Cerebellar cortex (tissue), 1 donor: ENCODE results near the gene FAAH.

Experiments
- DNase-seq: peaks from one replicate; pipeline ENCODE4 v3.0.0-alpha.2; 2015; ENCODE audit warnings: low spot score

Gene FAAH

DNA sequence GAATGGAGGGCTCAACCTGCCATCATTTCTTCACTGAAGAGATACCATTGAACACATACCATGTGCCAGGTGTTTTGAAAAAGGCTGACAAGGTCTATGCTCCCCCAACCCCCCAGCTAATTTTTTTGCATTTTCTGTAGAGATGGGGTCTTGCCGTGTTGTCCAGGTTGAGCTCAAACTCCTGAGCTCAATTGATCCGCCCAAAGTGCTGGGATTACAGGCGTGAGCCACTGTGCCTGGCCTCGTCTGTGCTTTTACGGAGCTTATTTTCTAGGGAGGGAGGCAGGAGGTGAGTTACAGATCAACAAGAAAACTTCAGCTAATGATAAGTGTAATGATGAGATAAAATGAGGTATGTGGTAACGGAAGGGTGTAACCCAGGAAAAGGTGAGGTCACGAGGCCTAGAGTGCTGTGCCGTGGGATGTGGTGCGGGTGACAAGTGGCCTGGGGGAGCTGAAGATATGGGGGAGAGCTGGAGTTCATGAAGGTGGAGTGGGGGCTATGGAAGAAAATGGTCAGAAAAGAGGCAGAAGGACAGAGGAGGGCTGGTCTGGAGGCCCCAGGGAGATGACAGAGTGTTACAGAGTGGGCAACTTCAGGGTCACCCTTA, 28.2 kb downstream of the FAAH start:
- no peak for DNase-seq

DNA sequence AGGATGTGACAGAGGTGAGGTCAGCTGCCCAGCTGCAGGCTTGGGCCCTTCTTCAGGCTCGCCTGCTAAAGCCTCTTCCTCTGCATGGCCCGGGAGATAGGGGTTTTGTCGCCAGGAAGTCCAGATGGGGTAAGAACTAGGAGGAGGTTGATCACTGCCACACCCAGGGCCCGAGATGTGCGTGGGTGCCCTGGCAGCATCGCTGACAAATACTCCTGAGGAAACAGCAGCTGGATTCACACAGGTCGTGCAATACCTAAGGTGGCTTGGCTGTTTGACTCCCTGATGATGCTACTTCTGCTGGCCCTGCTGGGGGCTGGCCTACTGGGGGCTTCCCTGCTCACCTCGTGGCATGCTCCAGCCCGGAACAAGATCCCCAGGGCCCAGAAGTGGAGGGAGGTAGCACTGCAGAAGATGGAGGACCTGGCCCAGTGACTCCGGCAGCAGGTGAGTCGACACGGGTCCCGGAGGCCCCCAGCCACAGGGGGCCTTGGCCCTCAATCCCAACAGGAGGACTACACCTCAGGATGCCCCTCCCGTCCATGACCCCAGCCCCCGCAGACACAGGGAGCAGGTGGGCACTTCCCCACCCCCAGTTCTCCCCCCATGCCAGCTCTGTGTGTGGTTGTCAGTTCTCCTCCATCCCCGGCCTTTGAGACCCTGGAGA, 29.6 kb downstream of the FAAH start:
- DNase-seq: no peak

DNA sequence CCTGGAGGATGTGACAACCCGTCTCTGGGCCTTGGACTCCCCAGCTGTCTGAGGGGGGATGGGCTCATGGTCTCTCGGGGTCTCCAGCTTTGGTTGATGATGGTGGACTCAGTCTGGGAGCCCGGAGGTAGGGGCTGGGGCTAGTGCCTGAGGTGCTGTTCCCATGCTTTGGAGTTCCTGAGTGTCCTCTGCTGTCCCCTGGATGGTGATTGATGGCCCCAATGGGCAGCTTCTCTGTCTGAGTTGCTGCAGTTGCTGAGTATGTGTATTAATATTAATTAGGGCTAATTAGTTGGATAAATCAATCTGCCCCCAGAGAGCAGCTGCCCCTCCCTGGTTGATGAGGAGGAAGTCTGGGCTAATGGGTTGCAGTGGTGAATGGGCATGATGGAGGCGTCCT, 30.6 kb downstream of the FAAH start:
- no peak for DNase-seq

DNA sequence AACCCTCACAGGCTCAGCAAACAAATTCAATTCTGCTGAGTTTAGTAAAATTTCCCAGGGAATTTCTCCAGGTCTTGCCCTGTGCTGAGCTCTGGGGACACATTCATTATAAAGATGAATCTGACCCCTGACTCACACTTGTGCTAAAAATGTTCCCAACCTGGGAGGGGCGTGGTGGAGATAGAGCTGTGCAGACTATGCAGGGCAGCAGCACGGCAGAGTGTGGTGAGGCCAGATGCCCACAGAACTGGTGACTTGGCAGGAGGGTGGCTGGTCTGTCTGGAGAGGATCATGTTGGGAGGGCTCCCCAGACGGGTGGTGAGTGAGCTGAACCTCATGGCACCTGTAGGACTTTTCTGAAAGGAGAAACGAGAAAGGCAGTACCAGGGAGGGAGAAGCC, 31.6 kb downstream of the FAAH start:
- DNase-seq: no peak

DNA sequence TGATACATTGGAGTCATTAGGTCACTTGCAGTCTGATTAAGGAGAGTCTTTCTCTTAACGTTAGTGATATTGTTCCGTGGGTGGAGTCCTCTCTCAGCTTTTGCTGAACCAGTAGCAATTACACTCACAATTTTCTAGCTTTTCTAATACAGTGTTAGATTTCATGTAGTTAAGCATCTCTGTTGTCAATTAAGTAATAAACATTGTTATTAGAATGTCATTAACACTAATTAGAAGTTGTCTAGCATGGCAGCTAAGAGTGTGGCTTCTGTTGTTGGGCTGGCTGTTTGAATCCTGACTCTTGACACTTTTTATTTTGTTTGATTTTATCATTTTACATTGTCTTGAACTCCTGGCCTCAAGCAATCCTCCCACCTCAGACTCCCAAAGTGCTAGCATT, 33.4 kb downstream of the FAAH start:
- DNase-seq: no peak

DNA sequence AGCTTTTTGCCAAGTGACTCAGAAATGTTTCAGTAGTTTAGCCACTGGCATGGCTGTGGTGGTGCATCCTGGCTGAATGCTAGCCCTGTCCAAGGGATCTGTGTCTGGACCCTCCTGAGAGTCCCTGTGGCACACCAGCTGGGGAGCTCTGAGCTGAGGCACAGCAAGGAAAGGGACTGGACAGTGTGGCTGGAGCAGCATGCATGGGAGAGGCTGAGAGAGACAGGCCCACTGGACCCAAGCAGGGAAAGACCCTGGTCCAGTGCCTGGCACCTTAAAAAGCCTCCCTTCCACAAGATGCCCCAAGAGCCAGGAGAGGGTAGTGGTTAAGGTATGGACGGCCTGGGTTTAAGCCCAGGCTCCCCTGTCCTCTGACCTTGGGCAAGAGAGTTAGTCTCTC, 35.3 kb downstream of the FAAH start:
- no peak for DNase-seq

DNA sequence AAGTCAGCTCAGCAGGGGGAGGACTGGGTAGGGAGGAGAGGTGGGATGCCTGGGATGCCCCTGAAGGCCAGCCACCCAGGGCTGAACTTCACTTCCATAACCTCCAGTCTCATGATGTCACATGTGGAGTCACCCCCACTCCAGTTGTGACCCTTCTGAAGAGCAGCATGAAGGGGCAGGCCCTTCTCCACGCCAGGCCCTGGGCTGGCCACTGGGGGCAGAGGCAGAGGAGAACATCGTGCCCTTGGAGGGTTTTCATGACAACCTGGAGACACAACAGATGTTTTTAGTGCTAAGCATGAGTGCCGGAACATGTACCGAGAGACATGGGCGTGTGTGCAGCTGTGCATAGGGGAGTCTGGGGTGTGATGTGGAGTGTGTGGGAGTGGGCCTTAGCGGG, 37.6 kb downstream of the FAAH start:
- no peak for DNase-seq

DNA sequence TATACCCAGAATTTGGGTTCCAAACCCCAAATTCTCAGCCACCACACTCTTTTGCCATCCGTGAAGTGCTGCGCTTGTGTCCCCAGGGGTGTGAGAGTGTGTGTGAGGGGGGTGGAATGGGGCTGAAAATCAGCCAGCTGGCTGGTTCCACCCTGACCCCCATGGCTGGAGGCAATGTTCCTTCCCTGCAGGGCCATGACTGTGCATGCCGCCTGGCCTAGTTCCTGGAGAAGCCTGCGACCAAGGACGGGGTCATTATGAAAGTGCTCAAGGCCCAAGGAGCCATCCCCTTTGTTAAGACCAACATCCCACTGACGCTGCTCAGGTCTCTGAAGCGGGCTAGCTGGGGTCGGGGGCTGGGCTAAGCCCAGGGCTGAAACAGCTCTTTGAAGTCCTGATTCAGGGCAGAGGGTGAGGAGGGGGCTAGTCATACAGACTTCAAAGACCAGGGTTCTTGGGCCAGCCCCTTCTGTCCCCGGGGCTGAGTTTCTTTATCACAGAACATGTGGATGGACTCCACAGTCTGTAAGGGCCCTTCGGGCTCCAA, 38.7 kb downstream of the FAAH start:
- DNase-seq: no peak

DNA sequence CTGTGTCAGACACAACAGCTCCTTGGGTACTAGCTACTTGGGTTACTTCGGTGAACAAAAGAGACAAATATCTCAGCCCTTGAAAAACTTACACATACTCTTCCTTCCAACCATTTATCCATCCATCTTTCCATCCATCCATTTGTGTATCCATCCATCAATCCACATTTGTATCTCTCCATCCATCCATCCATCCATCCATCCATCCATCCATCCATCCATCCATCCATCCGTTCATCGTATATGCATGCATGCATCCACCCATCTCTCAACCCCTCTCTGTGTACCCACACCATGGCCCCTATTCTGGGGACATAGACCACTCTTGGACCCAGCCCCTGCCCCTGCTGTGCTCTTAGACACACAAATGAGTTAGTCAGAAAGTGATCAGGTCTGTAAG, 40.2 kb downstream of the FAAH start:
- DNase-seq: no peak

DNA sequence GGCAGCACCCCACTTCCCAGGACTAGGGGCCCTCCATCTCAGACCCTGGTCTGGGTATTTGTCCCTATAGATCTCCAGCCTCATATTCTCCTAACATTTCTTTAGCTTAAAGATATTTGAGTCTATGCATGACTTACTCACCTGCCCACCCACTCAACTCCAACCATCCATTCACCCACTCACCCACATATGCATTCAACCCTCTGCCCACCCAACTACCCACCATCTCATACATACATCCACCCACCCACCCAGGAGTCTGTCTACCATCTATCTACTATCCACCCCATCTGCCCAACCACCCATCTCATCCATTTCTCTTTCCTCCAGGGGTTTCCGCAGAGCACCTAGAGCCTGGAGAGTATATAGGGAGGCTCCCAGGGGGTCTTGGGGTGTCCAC, 42.7 kb downstream of the FAAH start:
- no peak for DNase-seq

DNA sequence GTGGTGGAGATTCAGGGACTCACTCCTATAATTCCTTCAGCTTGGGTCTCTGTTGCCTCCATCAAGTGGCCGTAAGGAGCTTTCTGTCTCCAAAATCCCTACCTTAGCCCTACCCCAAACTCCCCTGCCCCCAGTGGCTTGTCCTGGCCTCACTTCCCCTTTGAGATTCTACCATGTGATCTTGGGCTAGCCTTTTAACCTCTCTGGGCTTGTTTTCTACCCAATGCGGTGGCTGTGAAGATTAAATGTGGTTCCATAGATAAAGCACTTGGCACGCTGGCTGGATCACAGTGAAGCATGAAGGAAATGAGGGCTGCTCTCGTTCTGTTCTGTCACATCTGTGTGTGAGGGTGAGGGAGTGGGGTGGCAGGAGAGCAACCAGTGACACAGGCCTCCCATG, 43.6 kb downstream of the FAAH start:
- DNase-seq: no peak

DNA sequence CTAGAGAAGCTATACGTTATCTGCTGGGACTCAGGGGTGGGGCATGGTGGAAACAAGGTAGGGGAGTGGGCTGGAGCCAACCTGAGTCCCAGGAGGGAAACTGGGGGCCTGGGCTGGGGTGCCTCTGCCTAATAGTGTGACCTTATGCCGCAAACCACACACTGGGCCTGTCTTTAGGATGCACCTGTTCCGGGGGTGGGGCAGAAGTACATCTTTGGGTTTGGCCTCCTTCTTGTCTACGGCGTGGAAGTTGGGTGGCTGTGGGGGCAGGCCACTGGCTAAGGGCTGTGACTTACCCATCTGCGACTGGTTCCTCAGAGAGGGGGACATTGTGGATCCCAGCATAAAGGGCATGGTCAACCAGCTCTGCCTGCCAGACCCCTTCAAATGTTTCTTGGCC, 44.2 kb downstream of the FAAH start:
- DNase-seq: no peak

DNA sequence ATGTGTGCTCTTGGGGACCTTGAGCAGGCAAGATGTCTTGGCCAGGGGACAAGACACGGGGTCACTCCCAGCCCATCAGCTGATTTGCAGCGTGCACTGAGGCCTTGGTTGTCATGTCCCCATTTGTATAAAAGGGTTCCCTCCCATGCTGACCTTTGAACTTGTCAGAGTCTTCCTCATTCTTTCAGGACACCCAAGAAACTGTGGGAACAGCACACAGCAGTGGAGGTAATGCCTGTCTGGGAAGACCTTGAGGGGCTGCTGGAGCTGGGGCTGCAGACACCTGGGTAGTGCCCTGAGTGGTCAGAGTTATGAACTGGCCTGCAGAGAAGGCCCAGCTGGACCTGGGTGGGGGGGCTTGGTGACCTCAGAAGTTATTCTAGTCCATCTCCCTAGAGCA, 46.4 kb downstream of the FAAH start:
- no peak for DNase-seq

DNA sequence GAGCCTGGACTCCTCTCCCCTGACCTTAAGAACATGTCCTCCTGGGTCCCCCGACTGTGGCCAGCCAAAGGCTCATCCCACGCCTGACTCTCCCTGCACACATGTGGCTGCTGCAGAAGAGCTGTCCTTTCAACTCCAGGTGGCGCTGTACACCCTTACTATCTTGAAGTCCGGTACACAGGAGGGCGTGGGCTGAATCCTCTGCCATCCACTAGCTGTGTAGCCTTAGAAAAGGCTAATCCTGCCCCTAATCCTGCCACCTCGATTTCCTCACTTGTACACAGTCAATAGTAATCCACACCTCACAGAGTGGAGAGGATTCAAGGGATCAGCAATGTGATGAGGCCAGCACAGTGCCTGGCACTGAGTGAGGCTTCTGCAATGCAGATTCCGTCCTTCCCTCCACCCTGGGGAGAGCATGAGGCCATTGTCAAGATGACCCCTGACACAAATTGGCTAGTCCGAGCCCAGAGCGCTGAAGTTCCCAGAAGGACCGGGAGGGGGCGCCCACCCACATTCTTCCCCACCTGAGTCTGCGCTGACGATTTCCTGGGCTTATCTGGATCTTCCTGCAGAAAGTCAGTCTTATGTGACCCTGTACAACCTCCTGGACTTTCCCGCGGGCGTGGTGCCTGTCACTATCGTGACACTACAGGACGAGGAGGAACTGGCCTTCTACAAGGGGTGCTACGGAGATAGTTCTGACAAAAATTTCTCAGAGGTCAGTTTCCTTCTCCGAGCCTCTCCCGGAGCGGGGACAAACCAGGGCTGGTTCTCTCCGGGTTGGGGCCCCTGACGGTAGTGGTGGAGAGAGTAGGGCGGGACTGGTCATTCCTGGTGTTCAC, 48.4 kb downstream of the FAAH start:
- DNase-seq: peak; percentile 79

DNA sequence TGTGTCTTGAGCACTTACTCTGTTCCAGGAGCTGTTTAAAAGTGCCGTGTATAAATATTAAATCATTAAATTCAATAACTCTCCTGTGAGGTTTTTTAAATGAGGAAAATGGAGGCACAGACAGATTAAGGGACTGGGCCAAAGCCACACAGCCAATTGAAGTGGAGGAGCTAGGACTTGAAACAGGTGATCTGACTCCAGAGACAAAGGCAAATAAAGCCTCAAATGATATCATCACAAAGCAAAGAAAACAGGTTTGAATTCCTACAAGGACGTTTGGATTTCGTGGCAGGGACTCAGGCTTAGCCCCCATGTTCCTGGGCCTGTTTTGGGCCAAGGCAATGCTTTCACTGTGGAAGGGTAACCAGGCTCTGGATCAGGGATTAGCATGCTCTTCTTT, 50.3 kb downstream of the FAAH start:
- no peak for DNase-seq

DNA sequence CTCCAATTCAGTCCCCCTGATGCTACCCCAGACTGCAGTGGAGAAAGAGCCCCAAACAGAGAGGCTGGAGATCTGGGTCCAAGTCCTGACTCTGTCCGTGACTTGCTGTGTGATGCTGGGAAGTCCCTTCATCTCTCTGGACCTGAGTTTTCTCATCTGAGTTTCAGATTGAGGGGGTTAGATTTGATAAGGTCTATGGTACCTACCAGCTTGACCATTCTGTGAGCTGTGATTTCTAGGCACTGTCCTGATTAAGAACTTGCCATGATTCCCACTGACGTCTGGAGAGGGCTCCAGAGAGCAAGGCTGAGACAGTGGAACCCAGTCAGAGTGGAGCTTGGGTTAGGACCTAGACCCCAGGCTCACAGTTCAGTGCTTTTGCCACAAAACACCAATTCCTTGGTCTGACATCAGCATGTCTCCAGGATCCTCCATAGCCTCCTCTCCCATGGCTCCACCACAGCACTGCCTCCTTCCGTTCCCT, 51.7 kb downstream of the FAAH start:
- DNase-seq: peak; percentile 16

DNA sequence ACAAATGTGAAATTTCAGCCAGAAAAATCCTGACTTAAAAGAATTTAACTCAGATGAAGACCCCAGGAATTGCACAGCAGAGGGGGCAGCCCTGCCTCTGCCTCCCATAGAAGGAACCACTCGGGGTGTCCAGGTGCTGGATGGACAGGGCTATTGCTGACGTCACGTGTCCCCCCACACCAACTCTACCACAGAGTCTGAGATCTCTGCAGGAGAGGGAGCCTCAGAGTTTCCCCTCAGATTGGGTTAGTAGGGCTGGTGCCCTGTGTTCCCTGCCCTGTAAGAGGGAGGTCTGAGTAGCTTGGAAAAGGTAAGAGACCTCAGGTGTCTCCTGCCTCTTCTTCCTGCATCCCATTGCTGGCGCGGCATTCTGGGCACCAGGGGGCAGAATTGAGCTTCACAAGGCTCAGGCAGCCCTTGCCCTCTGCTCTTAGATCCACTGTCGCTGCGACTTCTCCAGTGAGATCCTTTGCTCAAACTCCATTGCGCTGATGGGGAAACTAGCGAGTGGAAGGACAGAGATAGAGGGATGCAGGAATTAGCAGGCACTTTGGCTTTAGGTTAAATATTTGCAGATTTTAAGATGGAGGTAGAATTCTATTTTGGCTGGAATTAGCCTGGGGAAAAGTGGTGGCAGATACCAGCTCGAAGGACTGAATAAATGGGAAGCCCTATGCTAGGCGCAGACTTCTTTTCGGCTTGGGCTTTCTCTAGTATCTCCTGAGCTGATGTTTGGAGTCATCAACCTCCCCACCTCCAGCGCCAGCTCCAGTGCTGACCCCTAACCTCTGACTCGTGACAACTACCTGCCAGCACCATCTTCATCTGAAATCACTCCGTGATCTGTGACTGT, 52.8 kb downstream of the FAAH start:
- peak; percentile 85 for DNase-seq

DNA sequence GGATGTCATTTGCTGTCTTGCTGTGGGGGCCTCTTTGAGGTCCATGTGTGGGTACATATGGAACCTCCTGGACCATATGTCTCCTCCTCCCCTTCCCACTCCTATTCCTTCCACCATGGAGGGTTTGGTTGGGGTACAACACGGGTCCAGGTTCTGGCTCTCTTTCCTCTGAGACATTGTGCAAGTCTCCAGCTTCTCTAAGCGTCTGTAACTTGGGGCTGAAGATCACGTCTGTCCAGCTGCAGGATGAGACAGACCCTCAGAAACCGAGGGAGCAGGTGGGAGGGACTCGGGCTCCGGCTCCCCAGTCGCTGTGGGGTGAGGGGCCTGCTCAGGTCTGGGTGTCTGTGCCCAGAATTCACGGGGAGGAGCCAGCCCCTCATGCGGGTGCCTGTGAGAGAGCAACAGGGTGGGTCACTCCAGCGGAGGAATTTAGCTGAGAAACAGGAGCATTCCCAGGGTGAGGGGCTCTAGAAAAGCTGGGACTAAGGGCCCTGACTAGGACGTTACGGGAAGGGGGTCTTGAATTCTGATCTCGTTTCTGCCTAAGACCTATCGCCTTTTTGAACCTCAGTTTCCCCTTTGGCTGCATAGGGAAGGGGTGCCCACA, 53.5 kb downstream of the FAAH start:
- DNase-seq: no peak

DNA sequence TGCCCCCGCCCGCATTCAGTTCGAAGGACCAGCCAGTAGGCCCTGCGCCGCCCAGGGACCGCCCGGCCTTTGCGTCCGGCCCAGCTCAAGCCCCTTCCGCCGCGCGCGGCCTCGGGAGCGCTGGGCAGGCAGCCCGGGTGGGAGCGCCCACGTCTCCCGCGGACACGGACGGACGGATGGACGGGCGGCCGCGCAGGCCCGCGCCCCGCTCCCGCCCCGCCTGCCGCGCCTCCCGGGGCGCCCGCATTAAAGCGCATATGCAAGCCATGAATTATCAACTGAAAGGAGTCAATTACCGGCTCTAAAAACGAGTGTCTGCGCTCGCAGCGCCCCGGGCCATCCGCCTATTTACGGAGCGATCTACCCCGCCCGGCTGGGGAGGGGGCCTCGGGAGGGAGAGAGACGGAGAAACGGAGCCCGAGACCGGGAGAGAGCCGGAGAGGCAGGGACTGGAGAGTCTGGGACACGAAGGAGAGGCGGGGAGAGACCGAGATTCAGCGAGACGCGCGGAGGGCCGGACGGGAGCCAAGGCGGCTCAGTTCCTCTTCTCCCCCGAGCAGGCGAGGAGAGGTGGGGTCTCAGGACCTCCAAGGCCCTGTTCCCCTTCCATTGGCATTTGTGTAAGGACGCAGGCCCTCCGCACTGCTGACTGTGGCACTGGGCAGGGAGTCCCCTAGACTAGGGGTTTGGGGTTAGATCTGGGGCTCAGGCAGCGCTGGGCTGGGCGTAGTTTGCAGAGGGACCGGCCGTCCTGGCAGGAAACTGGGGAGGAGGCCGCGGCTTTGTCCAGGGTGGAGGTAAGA, 54.2 kb downstream of the FAAH start:
- DNase-seq: no peak
